Hematopoietic multipotent progenitor cell treated with erythropoietin and hydrocortisone succinate and interleukin-3 and kit ligand, for 8 days (in vitro differentiated cells): ENCODE data around the gene CNNM1.

ENCODE experiments used
- DNase-seq: peaks from one replicate; pipeline ENCODE4 v3.0.0-alpha.2; 2015

The CNNM1 gene

GRCh38 chr10:99374972-99375371 is 45.8 kb downstream of the CNNM1 start:
- no peak for DNase-seq

- no peak for DNase-seq
Measured at GRCh38 chr10:99375426-99375825, 46.3 kb downstream of the CNNM1 start.

GRCh38 chr10:99382176-99382575 is 53.0 kb downstream of the CNNM1 start:
- DNase-seq: no peak

GRCh38 chr10:99387071-99387470 is 57.9 kb downstream of the CNNM1 start:
- no peak for DNase-seq

- no peak for DNase-seq
Measured at GRCh38 chr10:99387541-99387940, 58.4 kb downstream of the CNNM1 start.

- DNase-seq: no peak
Measured at GRCh38 chr10:99389729-99390480, 60.7 kb downstream of the CNNM1 start.

GRCh38 chr10:99391346-99391745 is 62.2 kb downstream of the CNNM1 start:
- DNase-seq: no peak

DNA sequence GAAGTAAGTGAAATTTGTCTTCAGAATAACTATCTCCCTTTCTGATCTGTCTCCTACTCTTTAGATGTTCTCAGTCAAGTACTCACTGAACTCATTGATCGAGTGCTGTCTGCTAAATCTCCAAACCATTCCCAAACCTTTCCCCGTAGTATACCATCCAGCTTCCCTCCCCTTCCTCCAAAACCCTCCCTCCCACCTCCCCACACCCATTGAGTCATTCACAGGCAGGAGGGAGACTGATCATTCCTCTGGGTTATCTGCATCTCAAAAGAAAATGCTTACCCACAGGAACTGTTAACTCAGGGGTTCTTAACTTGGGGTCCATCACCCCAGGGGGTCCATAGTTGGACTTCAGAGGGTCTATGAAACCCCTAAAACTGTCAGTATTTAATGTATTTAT is 63.9 kb downstream of the CNNM1 start:
- no peak for DNase-seq

GRCh38 chr10:99393683-99394082 is 64.5 kb downstream of the CNNM1 start:
- DNase-seq: no peak

DNA sequence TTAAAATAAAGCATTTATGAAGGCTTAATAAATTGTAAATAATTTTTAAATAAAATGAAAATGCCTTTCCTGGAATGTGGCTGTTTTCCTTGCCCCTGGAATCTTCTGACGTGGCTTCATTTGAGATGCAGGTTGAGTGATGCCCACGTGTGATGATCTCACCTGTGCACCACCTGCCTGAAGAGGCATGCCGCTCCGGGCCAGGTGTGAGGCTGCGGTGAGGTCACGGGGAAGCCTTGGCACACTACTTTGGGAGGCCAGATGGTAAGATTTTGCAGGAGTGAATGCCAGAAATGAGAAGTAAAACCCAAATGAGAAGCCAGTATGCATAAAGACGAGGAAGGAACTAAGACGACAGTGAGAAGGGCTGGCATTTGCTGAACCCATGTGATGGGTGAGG is 65.1 kb downstream of the CNNM1 start:
- DNase-seq: no peak

DNA sequence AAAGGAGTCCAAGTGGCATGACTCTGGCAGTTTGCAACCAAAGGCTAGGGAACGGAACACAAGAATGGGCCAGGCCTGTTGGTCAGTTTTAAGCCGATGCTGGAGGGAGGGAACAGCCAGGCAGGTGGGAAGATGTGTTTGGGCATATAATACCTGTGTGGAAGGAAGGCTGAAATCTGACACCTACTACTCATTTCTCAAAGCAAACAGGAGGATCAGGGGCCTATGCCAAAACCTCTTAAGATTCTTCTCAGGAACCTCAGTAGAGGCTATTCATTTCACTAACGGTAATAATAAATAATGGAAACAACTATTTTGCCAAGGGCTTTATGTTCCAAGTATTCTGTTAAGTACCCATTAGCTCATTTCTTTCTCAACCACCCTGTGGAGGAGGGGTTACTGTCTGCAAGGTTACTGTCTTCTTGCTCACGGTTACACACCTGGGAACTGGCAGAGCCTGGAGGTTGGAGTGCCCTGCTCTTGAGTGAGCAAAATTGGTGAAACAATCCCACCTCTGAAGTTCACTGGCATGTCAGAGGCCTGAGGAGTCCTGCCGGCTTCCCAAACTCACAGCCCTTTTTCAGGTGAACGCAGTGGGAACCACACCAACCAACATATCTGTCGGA is 65.7 kb downstream of the CNNM1 start:
- no peak for DNase-seq

DNA sequence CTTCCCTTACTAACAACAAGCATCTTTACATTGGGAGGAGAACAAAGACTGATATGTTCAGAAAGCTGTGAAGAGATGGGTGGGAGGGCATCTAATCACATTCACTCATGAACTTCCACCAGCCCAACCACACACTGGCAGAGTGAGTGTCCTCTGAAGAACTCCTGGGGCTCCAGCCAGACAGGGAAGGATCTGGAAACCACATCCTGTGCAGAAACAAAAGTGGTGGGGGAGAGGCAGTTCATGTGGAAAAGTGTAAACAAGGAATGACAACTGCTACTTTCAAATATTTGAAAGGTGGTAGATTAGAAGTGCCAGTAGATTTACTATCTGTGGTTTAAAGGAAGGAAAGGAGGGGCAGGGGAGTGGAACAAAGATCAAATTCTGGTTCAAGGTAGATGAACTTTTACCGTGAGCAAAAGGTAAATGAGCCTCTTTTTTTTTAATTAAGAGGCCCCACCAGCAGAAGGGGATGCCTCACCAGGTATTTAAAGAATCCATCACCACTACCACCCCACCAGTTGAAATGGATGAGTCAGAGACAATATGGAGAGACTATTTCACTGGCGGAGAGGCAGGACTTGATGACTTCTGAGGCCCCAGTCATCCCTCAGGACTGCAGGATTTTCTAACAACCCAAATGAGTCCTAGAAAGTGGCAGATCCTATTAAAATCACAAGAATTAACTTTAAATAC is 66.7 kb downstream of the CNNM1 start:
- no peak for DNase-seq

DNA sequence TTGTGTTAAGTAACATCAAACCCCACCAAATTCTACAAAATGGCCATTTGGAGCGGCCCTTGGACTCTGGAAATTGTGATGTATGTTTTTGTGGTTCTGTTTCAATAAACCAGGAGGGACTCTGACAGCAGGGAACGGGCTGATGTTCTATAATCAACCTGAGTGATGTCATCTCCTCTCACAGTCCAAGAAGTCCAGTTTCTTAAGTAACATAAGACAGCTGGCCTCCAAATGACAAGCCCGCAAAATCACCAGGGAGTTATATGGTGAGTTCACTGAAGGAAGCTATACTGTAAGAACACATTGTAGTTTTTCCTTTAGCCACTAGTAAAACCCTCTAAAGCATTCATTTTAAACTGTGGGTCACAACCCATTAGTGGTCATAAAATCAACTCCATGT is 67.3 kb downstream of the CNNM1 start:
- no peak for DNase-seq

DNA sequence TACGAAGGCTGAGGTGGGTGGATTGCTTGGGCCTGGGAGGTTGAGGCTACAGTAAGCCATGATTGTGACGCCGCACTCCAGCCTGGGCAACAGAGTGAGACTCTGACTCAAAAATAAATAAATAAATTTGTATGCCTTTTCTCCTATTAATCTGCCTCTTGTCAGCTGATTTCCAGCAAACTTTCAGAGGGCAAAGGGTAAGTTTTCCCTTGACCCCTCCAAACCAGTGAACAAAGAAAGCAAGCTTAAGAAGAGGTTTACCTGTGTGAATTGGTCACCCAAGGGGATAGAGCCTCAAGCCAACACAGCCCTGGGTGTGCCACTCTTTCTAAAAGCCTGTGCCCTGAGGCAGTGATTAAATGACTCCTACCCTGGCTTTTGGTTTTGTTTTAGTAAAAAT is 70.5 kb downstream of the CNNM1 start:
- no peak for DNase-seq

DNA sequence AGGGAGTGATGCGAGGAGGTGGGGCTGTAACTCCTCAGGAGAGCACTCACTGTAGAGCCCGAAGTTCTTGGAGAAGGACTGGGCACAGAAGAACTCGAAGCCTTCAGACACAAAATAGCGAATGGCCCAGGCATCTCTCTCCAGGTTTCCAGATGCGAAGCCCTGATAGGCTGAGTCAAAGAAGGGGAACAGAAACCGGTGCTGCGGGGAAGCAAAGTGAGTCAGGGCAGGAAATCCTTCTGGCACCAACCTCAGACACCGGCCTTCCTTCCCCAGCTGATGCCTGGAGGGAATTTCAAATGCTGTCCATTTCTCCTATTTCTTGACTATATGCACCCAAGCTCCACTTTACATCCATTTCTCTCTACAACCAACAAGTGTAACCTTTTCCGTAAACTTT is 74.5 kb downstream of the CNNM1 start:
- no peak for DNase-seq

- no peak for DNase-seq
Measured at GRCh38 chr10:99406149-99406548, 77.0 kb downstream of the CNNM1 start.

GRCh38 chr10:99410146-99410545 is 81.0 kb downstream of the CNNM1 start:
- DNase-seq: no peak

DNA sequence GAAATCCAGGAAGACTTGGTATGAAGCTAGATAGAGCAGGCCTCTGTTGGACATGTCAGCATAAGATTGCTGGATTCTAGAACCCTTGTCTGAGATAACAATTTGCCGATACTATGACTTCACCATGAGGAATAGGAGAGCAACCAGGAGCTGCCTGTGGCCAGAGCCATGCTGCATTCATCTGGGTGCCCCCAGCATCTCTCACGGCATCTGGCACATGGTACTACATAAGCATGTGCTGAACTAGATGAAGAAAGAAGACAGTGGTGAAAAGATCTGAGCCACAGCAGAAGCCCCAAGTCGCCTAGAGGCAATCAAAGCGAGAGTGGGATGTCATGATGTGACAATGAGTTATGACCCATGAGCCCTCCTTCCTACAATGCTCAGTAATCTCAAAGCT is 81.7 kb downstream of the CNNM1 start:
- DNase-seq: no peak

GRCh38 chr10:99411546-99411945 is 82.4 kb downstream of the CNNM1 start:
- DNase-seq: no peak

GRCh38 chr10:99412099-99412498 is 82.9 kb downstream of the CNNM1 start:
- no peak for DNase-seq

- DNase-seq: no peak
Measured at GRCh38 chr10:99418910-99419624, 89.9 kb downstream of the CNNM1 start.

GRCh38 chr10:99419688-99420087 is 90.5 kb downstream of the CNNM1 start:
- no peak for DNase-seq

DNA sequence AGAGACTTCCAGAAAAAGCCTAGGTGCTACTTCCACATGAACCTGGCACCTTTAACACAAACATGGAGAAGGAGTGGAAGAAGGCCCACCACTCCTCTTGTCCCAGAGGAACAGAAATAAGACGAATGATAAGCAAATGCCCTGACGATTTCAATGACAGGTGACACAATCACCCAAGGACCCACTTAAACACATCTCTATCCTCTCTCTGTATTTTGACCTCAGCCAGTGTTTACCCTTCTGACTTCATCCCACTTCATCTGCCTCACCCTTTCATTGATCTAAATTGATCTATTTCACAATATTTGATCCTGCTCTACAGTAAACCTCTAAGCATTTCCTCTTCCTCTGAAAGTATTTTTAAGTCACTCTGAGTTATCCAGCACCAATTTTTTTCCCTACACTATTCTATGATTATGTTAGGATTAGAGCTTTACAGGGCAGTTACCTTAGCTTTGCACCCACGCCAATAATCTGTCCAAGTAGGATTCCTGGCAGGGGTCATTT is 92.1 kb downstream of the CNNM1 start:
- DNase-seq: no peak
